Activated CD8-positive, alpha-beta memory T cell treated with anti-CD3 and anti-CD28 coated beads, Interleukin-2, amount 50 U/mL, for 1 hour (primary cell): ENCODE data around the gene SLC12A9.
"Not testable (repeated sequence)": the region's sequence is repeated elsewhere in the genome, so short reads cannot be mapped to it uniquely, and the experiment has no call there.

Experiments
- DNase-seq: peaks from one replicate; pipeline ENCODE4 v3.0.0-alpha.2; 2020; ENCODE audit errors: extremely low read depth

Gene SLC12A9

DNA sequence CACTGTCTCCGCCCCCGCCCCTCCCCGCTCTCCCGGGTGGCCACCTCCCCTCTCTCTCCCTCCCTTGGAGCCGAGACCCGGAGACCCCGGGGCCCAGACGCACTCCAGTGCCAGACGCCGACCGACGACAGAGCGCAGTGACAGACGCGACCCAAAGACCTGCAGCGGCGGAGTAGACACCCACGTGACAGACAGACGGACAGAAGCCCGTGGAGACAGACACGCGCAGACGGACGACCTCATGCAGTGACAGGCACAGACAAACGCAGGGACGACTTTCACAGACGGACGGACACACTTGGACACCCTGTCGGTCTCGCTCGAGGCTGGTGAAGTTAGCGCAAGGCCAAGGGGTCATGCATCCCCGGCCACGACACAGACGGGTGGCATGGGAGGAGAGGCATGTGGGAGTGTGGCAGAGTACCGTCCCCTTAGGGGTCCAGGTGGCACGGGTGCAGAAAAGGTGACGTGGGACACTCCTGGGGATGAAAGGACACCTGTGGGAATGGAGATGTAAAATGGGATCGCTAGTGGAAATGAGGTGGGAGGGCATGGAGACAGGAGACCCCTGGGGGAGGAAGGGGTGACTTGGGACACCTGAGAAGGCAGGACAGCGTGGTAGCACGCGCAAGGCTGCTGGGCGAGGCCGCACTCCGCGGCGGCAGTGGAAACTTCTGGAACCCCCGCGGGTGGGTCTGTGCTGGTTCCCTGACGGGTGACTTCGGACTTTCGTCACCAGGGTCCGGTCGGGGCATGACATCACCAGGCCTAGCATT is 43.6 kb downstream of the SLC12A9 start:
- no peak for DNase-seq

DNA sequence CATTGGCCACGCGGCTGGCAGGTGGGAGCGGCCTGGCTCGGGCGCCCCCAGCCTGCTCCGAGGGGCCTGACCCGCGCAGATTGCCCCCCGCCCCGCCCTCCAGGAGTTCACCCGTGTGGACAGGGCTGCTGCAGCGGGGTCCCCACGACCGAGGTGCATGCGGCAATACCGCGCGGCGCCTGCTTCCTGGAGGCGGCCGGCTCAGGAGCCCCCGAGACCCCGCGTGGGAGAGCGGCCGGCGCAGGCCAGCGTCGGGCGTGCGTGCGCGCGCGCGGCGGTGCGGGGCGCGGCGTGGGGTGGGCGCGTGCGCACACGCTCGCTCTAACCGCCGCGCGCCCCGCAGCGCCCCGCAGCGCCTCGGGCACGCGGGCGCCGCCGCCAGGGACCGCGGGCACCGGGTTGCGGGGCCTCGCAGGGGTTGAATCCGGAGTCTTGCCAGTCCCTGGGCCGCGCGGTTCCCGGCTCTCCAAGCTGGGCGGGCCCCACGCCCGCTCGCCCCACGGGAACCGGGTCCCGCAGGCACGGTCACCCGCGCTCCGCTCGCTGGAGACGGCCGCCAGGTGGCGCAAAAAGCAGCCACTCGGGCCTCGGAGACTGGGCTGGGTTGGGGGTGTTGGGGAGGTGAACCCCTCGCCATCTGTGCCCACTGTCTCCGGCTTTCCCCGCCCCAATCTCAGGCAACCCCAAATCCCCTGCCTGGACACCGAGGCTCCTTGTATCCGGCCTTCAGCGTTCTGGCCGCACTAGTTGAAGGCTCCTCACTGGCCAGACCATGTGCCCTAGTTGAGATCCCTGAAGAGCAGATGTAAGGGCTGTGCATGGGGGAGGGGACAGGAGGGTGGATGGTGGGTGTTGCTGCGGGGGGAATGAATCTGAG is 44.5 kb downstream of the SLC12A9 start:
- no peak for DNase-seq

DNA sequence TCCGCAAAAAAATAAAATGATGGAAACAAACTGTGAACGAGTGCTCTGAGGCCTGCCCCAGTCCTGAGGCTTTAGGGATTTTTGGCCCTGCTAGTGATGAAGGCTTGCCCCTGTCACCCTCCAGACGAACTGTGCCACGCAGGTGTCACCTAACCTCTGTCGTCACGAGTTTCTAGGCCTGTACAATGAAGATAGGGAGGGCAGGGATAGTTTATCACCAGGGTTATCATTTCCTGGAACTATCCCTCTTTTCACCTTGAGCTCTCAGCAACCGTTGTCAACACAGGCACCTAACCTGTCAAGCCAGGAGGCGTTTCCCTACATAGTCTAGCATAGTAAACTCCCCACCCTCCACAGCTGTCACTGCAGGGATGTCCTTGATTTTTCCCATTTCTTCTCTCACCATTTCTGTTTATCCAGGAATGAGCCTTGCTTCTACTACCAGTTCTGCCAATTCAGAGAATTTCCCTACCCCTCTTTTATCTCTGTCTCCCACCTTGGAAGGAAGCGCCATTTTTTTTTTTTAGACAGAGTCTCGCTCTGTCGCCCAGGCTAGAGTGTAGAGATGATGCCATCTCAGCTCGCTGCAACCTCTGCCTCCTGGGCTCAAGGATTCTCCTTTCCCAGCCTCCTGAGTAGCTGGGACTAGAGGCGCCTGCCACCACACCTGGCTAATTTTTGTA is 45.4 kb downstream of the SLC12A9 start:
- DNase-seq = no peak

DNA sequence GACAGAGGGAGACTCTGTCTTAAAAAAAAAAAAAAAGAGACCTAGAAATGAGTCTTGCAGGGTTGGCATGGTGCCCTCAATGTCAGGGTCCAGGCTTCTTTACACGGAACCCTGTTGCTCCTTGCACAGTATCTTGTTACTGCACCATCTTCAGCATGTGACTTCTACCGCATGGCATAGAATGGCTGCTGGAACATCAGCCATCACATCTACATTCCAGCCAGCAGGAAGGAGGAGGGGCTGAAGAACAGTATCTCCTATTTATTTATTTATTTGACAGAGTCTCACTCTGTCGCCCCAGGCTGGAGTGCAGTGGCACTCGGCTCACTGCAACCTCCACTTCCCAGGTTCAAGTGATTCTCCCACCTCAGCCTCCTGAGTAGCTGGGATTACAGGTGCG is 46.9 kb downstream of the SLC12A9 start:
- DNase-seq = no peak

DNA sequence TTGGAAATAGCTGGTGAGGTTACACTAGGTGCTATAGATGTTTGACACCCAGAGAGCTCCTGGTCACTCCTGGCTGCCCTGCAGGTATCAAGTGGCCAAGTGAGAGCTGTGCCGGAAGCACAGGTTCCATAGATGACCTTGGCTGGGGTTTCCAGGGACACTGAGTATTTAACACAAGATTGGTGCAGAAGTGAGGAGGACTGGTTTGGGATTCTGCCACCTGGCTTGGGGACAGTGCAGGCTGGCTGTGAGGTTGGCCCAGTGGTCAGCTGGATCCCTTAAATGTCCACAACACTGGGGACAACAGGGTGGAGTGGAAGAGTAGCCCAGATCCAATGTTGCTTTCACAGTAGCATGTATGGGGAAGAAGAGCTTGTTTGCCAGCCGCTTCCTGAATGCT is 48.5 kb downstream of the SLC12A9 start:
- no peak for DNase-seq

DNA sequence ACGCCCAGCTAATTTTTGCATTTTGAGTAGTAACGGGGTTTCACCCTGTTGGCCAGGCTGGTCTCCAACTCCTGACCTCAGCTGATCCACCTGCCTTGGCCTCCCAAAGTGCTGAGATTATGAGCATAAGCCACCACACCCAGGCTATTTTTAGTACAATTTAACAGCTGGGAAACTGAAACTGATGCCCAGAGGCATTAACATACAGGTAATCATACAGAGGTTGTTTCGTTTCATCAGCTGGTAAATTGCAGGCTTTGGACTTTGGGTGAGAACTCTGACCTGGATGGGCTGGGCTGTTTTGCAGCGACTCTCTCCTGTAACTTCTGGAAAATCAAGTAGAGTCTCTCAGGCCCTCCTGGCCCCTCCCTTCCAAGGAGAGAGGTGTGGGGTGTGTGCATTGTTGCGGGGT is 49.4 kb downstream of the SLC12A9 start:
- no peak for DNase-seq

DNA sequence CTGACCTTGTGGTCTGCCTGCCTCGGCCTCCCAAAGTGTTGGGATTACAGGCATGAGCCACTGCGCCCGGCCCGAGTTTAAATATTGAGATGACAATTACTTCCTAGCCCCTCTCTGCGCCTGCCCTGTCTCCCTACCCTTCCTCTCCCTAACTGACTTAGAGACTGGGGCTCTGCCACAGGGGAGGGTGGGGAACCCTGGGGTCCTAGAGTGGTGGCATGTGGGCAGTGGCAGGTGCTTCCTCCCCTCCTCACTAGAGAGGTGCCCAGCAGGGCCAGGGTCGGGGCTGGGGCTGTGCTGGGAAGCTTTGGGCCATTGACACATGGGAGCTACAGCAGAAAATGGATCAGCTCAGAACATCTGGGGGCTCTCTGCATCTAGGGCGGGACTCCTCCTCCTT is 50.1 kb downstream of the SLC12A9 start:
- no peak for DNase-seq

DNA sequence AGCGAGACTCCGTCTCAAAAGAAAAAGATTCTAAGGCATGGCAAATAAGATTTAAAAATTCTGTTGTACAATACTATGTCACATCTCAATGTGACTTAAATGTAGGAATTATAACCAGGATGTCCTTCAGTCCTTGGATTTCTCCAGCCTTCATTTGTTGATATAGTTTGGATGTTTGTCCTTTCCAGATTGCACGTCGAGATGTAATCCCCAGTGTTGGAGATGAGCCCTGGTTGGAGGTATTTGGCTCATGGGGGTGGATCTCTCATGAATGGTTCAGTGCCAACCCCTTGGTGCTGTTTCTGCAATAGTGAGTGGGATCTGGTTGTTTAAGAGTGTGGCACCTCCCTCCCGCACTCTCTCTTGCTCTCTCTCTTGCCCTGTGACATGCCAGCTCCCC is 56.0 kb downstream of the SLC12A9 start:
- no peak for DNase-seq

DNA sequence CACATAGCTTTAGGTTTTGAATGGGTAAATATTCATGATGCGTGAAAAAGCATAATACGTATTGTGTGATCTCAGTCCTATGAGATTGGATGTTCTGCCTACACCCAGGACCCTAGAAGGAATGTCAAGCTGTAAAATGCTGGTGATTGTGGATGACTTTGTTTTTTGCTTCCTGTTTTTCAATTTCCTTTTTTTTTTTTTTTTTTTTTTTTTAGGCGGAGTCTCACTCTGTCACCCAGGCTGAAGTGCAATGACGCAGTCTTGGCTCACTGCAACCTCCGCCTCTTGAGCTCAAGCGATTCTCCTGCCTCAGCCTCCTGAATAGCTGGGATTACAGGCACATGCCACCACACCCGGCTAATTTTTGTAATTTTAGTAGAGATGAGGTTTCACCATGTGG is 57.9 kb downstream of the SLC12A9 start:
- not testable (repeated sequence) for DNase-seq

DNA sequence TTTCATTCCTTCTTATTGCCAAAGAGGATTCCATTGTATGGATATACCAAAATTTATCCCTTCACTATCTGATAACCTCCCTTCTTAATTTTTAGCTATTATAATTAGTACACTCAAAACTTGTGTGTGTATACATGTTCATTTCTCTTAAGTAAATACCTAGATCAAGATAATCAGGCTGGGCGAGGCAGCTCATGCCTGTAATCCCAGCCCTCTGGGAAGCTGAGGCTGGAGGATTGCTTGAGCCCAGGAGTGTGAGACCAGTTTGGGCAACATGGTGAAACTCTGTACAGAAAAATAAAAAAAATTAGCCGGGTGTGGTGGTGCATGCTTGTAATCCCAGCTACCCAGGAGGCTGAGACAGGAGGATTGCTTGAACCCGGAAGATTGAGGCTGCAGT is 59.0 kb downstream of the SLC12A9 start:
- no peak for DNase-seq

DNA sequence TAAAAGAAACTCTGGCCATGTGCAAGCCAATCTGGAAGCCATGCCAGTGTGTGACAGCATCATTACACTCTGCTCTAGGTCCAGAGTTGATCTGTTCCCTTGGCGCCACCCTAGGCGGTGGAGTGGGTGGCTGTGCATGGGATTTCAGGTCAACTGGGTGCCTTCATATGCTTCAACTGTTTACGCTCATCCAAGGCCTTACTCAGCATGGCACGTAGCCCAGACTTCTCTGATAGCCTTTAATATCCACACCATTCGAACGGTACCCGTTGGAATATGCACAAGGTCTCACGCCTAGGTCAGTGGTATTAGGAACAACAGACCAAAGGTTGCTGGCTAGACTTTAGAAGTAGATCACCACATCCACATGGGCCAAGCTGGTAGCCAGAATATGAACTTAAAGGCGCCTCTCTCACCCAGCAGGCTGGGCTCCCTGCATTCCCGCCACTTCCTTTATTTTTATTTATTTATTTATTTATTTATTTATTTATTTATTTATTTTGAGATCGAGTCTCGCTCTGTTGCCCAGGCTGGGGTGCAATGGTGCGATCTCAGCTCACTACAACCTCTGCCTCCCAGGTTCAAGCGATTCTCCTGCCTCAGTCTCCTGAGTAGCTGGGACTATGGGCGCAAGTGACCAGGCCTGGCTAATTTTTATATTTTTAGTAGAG is 61.8 kb downstream of the SLC12A9 start:
- no peak for DNase-seq

DNA sequence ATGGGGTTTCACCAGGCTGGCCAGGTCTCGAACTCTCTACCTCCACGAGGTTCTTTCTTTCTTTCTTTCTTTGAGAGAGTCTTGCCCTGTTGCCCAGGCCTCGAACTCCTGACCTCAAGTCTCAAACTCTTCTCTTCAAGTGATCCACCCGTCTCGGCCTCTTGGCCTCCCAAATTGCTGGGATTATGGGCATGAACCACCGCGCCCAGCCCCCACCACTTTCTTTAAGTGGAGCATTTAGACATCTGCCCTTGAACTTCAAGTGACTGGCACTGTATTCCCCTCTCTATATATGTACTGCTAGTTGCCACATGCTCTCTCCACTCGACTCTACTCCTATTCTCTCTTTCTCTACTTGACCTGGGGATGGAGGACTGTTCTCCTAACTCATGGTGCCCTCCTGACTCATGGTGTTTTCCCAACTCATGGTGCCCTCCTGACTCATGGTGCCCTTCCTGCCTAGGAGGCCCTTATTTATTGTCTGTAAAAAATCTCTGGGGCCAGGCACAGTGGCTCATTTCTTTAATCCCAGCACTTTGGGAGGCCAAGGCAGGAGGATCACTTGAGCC is 62.5 kb downstream of the SLC12A9 start:
- DNase-seq = no peak
